GM19438 (cell line): ENCODE results near the gene TMEM45B.
"Not testable (repeated sequence)": the region's sequence is repeated elsewhere in the genome, so short reads cannot be mapped to it uniquely, and the experiment has no call there.

Experiments
- ATAC-seq: cut with Tn5 transposase; IDR thresholded peaks from one replicate; pipeline ENCODE4 v1.9.1; 2021; ENCODE audit warnings: low read depth; ENCODE audit not compliant: unreplicated experiment

The TMEM45B gene

GRCh38 chr11:129804012-129804411 lies 11.6 kb upstream of the TMEM45B start:
- no peak for ATAC-seq

DNA sequence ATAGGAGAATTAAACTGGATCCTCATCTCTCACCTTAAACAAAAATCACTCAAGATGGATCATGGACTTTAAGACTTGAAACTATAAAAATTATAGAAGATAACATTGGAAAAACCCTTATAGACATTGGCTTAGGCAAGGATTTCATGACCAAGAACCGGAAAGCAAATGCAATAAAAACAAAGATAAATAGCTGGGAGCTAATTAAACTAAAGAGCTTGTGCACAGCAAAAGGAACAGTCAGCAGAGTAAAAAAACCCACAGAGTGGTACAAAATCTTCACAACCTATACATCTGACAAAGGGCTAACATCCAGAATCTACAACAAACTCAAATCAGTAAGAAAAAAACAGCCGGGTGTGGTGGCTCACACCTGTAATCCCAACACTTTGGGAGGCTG lies 7.4 kb upstream of the TMEM45B start:
- ATAC-seq = not testable (repeated sequence)

- ATAC-seq = no peak
Observed at GRCh38 chr11:129813231-129813791, 2.3 kb upstream of the TMEM45B start.

- ATAC-seq = no peak
Observed at GRCh38 chr11:129814244-129815014, 1.2 kb upstream of the TMEM45B start.

DNA sequence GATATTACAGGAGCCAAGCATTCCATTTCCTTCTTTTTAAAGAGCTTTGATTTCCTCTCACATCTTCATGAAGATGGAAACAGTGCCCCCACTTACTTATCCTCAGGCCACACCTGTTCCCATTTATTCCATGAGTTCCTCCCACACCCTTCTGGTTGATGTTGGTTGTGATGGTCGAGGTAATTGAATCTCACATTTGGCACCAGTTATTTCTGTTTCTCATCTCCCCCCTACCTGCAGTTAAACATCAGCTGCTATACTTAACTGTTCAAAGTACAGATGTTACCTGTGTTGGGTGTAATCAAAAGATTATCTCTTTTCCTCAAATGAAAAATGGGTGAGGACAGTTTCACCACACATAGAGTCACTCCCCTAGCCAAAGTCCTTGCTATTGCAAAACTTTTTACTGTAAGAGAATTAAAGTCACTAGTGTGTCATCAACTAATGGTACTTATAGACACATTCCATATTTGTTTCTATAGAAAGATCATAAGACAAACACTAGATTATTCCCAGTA lies 1.9 kb downstream of the TMEM45B start:
- no peak for ATAC-seq

DNA sequence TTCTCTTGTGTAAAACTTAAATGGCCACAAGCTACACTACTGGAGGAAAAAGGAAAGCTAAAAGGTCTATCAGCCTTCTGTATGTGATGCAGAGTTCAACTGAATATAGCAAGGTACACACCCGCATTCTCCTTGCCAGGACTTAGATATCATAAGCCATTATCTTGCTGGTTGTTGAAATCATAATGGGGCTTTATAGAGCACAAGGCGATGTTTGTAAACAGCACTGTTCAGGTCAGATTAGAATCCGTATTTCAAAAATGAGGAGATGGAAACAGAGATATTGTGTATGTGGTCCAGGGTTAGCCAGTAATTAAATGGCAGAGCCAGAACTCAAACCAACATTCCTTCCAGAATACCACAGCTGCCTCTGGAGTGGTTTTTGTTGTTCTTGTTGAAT lies 2.6 kb downstream of the TMEM45B start:
- not testable (repeated sequence) for ATAC-seq

GRCh38 chr11:129819237-129819636 lies 3.6 kb downstream of the TMEM45B start:
- no peak for ATAC-seq

- ATAC-seq = not testable (repeated sequence)
Observed at GRCh38 chr11:129820228-129820627, 4.6 kb downstream of the TMEM45B start.

GRCh38 chr11:129823281-129823680 lies 7.6 kb downstream of the TMEM45B start:
- ATAC-seq = not testable (repeated sequence)

GRCh38 chr11:129823799-129824198 lies 8.2 kb downstream of the TMEM45B start:
- ATAC-seq = not testable (repeated sequence)

DNA sequence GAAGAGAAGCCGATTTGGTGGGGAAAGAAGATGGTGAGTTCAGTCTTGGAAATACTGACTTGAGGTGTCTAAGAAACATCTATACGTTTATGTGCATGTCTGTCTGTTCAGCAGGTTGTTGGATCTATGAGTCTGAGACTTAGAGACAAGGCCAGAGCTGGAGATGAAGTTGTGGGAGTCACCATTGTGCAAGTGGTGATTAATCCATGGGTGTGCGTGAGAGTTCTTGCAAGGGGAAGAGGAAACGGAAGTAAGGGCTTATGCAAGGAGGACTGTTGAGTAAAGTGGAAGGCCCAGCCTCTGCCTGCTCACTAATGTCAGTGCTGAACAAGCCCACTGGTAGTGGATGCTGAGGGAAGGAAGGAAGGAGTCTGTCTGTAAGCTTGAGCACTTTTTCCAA lies 9.7 kb downstream of the TMEM45B start:
- ATAC-seq = no peak

- ATAC-seq = no peak
Observed at GRCh38 chr11:129828301-129828836, 12.7 kb downstream of the TMEM45B start.

- ATAC-seq = not testable (repeated sequence)
Observed at GRCh38 chr11:129829497-129829896, 13.8 kb downstream of the TMEM45B start.

DNA sequence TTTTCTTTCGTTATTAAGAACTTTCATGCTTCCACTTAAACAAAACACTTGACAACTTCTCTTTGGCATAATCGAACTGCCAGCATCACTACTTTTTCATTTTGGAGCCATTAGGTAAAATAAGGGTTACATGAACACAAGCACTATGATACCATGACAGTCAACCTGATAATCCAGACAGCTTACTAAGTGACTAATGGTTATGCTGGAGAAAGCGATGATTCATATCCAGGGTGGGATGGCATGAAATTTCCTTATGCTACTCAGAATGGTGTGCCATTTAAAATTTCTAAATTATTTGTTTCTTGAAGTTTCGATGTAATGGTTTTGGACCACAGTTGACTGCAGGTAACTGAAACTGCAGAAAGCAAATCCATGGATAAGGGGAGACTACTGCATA lies 15.6 kb downstream of the TMEM45B start:
- not testable (repeated sequence) for ATAC-seq

- ATAC-seq = not testable (repeated sequence)
Observed at GRCh38 chr11:129833260-129833659, 17.6 kb downstream of the TMEM45B start.

GRCh38 chr11:129836423-129836891 lies 20.8 kb downstream of the TMEM45B start:
- ATAC-seq = not testable (repeated sequence)

- no peak for ATAC-seq
Observed at GRCh38 chr11:129836979-129837378, 21.3 kb downstream of the TMEM45B start.

DNA sequence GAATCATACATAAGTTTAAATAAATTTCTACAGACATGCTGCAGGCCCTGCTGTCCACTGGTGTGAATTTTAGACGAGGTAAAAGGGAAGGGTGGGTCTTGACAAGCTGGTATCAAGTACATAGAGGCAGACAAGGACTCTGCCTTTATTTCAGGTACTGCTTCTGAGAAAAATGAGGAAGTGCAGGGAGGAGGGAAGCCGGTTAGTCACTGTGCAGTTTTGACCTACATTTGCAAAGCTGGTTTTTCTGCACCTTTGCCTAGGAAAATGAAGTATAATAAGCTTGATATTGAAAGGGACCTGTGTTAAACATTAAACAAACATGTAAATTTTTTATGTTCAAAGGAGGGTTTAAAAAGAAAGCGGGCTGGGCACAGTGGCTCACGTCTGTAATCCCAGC lies 24.6 kb downstream of the TMEM45B start:
- no peak for ATAC-seq

DNA sequence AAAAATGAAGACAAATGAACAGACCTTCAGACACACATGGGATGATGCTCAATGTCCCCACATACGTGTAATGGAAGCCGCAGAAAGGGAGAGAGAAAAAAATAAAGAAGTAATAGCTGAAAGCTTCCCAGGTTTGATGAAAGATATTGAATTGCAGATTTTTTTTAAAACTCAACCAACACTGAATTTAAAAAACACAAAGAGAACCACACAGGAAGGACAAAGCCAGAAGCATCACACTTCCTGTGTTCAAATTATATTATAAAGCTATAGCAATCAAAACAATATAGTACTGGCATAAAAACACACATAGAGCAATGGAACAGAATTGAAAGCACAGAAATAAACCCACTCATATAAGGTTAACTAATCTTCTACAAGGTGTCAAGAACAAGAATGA lies 26.5 kb downstream of the TMEM45B start:
- ATAC-seq = no peak

DNA sequence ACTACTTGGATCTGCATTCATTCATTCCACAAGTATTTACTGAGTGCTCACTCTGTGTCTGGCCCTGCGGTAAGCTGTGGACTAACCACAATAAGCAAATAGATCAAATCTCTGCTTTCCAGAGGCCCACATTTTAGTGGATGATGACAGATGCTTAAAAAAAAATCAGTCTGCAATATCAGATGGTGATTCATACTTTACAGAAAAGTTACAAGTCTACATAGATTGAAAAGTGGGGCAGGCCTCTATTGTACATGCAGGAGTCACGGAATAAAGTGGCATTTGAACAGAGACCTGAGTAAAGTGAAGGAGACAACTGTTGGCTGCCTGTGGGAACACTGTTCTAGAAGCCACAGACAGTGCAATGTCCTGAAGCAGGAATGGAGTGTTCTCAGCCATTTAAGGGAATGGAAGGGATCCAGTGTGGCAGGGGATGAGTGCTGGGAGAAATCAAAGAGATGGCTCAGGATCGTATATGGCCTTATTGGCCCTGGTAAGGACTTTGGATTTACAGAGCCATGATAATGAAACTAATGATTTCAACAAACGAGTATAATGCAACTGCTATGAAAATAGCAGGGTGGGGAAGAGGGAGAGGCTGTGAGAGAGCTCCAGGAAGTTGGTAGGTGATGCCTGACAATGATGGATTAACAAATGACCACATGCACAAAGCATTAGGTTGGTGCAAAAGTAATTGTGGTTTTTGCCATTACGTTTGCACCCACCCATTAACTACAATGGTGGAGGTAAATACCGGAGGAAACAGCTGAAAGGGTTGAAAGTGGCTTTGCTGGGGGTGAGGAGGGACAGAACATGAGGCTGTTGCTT lies 31.1 kb downstream of the TMEM45B start:
- ATAC-seq = no peak

- ATAC-seq = not testable (repeated sequence)
Observed at GRCh38 chr11:129847361-129847760, 31.7 kb downstream of the TMEM45B start.
